Aorta (tissue), 5 donors: Measurements from ENCODE around the gene FAM133A. TPM values are rescaled to one million over a fixed set of nuclear protein-coding genes. Genes with fewer than 3 reads are reported as not detected.

ENCODE experiments used
- ATAC-seq: fragments of 200-7000 bp; cut with Tn5 transposase; one replicate; pipeline ENCODE4 v1.9.1; 2022; ENCODE audit warnings: moderate library complexity; ENCODE audit not compliant: low FRiP score
- DNase-seq, 2 donors: peaks; one replicate each; pipeline ENCODE4 v3.0.0-alpha.2; 2020
- H3K27ac ChIP-seq, 2 donors: one replicate each; pipeline ENCODE4 v1.5.1; 2013; ENCODE audit warnings: low read length in 2 of 2, mild to moderate bottlenecking in 2 of 2, moderate library complexity in 2 of 2, control low read depth in 1 of 2, inconsistent platforms in 1 of 2, low read depth in 1 of 2
- H3K27me3 ChIP-seq, 2 donors: one replicate each; pipeline ENCODE4 v1.6.1; 2013; ENCODE audit warnings: control low read depth in 1 of 2, low read length in 1 of 2, mild to moderate bottlenecking in 1 of 2, moderate library complexity in 1 of 2; ENCODE audit not compliant: insufficient read depth in 2 of 2, control insufficient read depth in 1 of 2
- H3K36me3 ChIP-seq, 2 donors: one replicate each; pipeline ENCODE4 v1.6.1; 2013; ENCODE audit warnings: control low read depth in 1 of 2, low read length in 1 of 2, mild to moderate bottlenecking in 1 of 2; ENCODE audit not compliant: insufficient read depth in 2 of 2, control insufficient read depth in 1 of 2
- H3K4me1 ChIP-seq, 2 donors: one replicate each; pipeline ENCODE4 v1.6.1; 2013; ENCODE audit warnings: low read length in 2 of 2, control low read depth in 1 of 2, mild to moderate bottlenecking in 1 of 2, moderate library complexity in 1 of 2; ENCODE audit not compliant: insufficient read depth in 2 of 2, control insufficient read depth in 1 of 2
- H3K4me3 ChIP-seq, 2 donors: one replicate each; pipeline ENCODE4 v1.5.1; 2013; ENCODE audit warnings: low read length in 2 of 2, control low read depth in 1 of 2, mild to moderate bottlenecking in 1 of 2
- H3K9me3 ChIP-seq: one replicate; pipeline ENCODE4 v1.6.1; 2013; ENCODE audit warnings: mild to moderate bottlenecking, low read length; ENCODE audit not compliant: control insufficient read depth
- WGBS, 2 donors: extraction: QIAGEN DNeasy Blood & Tissue Kit; methylation state at CpG; one replicate each; pipeline ENCODE4 v1.1.7; 2013; 5-methylcytosine and 5-hydroxymethylcytosine counted together
- intact Hi-C, 2 donors: fragments of 100-400 bp; cut with DNase I; formaldehyde crosslinking; loops; one replicate each; pipeline versions ENCODE4 v1.14.2 to v1.15.0; 2022
- long read RNA-seq, 2 donors: library from polyadenylated mRNA; unstranded; transcript quantifications; one replicate each; pipeline ENCODE4 v2.0.0, GENCODE V29; 2020 to 2021
- polyA plus RNA-seq, 2 donors: library from polyadenylated mRNA; stranded (reverse); fragments of 200-250 nt; gene quantifications; one replicate each; pipeline ENCODE4 v1.2.3, GENCODE V29; 2013
- total RNA-seq, 2 donors: library from RNA; stranded (reverse); fragmentation: NEBNext Ultra II Directional; extraction: Animal tissue kit (Norgen Biotek cat#: 25700); gene quantifications; one replicate each; pipeline ENCODE4 v1.2.1, GENCODE V29; 2021
- donor health status: healthy with polysubstance abuse.
- donor health status: Bipolar disorder and iron deficiency.
- donor health status: DM: no; HTN: no; CAD: no.
- donor health status: DM: no; HTN: no; CAD: no.
- donor health status: DM: yes; HTN: yes; CAD: no.

Gene FAM133A
- total RNA-seq = under 1 TPM; 0.63 to 0.65 TPM
- 1 to 10 TPM in 1 of 2 donors, under 1 TPM in 1; 0.95 to 1.3 TPM for polyA plus RNA-seq
- long read RNA-seq, donor 1 = 0 reads
- long read RNA-seq, donor 2, partial matches to known transcripts = 0 of 1 reads
- long read RNA-seq, donor 2, other reads (novel, unspliced or antisense) = 1 of 1 reads

- Histone ChIP-seq H3K4me3 (peak within 1 kb of the TSS; percentile 58 to 76), H3K9me3 (no peaks in the 10 kb centered on the region), H3K36me3 (no peaks in the 10 kb centered on the region), H3K27ac (peak within 1 kb of the TSS; percentile 3 to 41), H3K27me3 (no peaks in the 10 kb centered on the region), H3K4me1 (no peaks in the 10 kb centered on the region)
- intact Hi-C loops = no loop called here
- ATAC-seq (peak; percentile 60), DNase-seq (no peak)
- WGBS, 2 donors = 0 to 5% methylated on average over 11 of the region's 11 CpGs
These were observed at the start of gene FAM133A for GRCh38 chrX:93673869-93674271. Gene FAM133A (plus strand): TSS chrX:93674206. CDS start chrX:93709420, 35,214 bp downstream.

DNA sequence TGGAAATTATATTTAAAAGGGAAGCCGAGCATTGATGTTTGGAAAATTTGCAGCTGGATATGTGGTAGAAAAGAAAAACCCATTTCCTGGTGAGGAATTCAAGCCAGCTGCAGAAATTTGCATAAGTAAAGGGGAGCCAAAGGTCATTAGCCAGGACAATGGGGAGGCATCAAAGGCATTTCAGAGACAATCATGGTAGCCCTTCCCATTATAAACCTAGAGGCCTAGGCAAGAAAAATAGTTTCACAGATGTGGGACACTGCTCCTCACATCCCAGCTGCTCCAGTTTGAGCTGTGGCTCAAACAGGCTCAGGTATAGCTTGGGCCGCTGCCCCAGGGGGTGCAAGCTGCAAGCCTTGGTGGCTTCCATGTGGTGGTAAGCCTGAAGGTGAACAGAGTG lies 36.4 kb upstream of the FAM133A start:
- ATAC-seq (no peak), DNase-seq (no peak)
- H3K4me1 ChIP-seq = no peaks in the 10 kb centered on the region
- intact Hi-C loops = no loop called here
- no peaks in the 10 kb centered on the region for H3K36me3 ChIP-seq
- 77 to 92% methylated on average over 2 of the region's 2 CpGs for WGBS, 2 donors
- H3K9me3 ChIP-seq = no peaks in the 10 kb centered on the region
- H3K27me3 ChIP-seq = no peaks in the 10 kb centered on the region
- H3K27ac ChIP-seq = no peak overlapping the region
- H3K4me3 ChIP-seq = no peak overlapping the region

DNA sequence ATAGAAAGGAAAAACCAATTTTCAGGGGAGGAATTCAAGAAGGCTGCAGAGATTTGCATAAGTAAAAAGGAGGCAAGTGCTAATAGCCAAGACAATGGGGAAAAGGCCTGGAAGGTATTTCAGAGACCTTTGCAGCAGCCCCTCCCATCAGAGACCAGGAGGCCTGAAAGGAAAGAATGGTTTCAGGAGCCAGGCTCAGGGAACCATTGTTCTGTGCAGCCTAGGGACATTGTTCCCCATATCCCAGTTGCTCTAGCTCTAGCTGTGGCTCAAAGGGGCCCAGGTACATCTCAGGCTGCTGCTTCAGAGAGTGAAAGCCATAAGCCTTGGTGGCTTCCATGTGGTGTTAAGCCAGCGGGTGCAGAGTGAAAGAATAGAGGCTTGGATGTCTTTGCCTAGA lies 24.6 kb upstream of the FAM133A start:
- intact Hi-C loops = no loop called here
- H3K36me3 ChIP-seq = no peaks in the 10 kb centered on the region
- no peaks in the 10 kb centered on the region for H3K27me3 ChIP-seq
- no peak for ATAC-seq
- WGBS, 2 donors = 58 to 77% methylated on average over 1 of the region's 1 CpG
- no peak overlapping the region for H3K4me3 ChIP-seq
- no peaks in the 10 kb centered on the region for H3K9me3 ChIP-seq
- DNase-seq = no peak
- H3K27ac ChIP-seq = no peak overlapping the region
- H3K4me1 ChIP-seq = no peaks in the 10 kb centered on the region

DNA sequence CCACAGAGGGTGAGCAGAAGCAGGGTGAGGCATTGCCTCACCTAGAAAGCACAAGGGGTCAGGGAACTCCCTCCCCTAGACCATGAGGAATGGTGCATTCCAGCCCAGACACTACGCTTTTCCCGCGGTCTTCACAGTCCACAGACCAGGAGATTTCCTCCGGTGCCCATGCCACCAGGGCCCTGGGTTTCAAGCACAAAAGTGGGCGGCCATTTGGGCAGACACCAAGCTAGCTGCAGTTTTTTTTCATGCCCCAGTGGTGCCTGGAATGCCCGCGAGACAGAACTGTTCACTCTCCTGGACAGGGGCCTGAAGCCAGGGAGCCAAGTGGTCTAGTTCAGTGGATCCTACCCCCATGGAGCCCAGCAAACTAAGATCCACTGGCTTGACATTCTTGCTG lies 13.4 kb upstream of the FAM133A start:
- WGBS, 2 donors = 88% methylated on average over 7 of the region's 7 CpGs
- intact Hi-C loops = no loop called here
- DNase-seq (peak in 1 of 2 donors; percentile 44), ATAC-seq (no peak)
- no peak overlapping the region for H3K27ac ChIP-seq
- H3K4me3 ChIP-seq = no peak overlapping the region
- H3K36me3 ChIP-seq = no peaks in the 10 kb centered on the region
- no peaks in the 10 kb centered on the region for H3K4me1 ChIP-seq
- no peaks in the 10 kb centered on the region for H3K27me3 ChIP-seq
- H3K9me3 ChIP-seq = no peaks in the 10 kb centered on the region

GRCh38 chrX:93673056-93673868 lies 744 bp upstream of the FAM133A start, which contains the start of gene NAP1L3:
Gene NAP1L3 (minus strand): TSS chrX:93673578. CDS start chrX:93673304, 274 bp downstream.
- Histone ChIP-seq H3K9me3 (no peaks in the 10 kb centered on the region), H3K4me1 (no peaks in the 10 kb centered on the region), H3K27ac (peak within 1 kb of the TSS; percentile 3 to 44), H3K4me3 (peak within 1 kb of the TSS; percentile 58 to 76), H3K27me3 (no peaks in the 10 kb centered on the region), H3K36me3 (no peaks in the 10 kb centered on the region)
- 0 to 3% methylated on average over 51 of the region's 51 CpGs for WGBS, 2 donors
- intact Hi-C loops = no loop called here
- DNase-seq = peak; percentile 74 to 88
- peak; percentile 91 for ATAC-seq

DNA sequence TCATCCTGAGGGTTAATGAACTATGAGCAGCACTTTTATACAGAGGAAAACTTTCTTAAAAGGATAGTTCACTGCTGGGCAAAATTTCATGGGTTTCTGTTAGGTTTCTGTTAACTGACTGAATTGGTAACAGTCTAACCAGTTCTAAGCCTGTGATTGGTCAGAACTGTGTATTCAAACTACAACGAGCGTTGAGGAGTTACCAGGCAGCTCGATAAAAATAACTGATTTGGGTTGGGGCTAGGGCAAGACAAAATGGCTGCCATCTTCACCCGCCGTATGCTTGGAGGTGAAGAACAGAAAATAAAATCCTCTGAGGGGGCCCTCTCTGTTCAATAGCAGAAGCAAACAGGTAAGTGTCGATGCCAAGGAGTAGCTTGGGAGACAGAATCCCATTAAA lies 22.0 kb downstream of the FAM133A start:
- WGBS, 2 donors = 84 to 95% methylated on average over 6 of the region's 6 CpGs
- Histone ChIP-seq H3K27ac (no peak overlapping the region), H3K4me1 (no peaks in the 10 kb centered on the region), H3K36me3 (no peaks in the 10 kb centered on the region), H3K27me3 (no peaks in the 10 kb centered on the region), H3K9me3 (no peaks in the 10 kb centered on the region), H3K4me3 (no peak overlapping the region)
- DNase-seq (no peak), ATAC-seq (no peak)
- intact Hi-C loops = no loop called here

- Histone ChIP-seq H3K4me1 (no peaks in the 10 kb centered on the region), H3K27me3 (no peaks in the 10 kb centered on the region), H3K27ac (no peak overlapping the region), H3K9me3 (no peaks in the 10 kb centered on the region), H3K4me3 (no peak overlapping the region), H3K36me3 (no peaks in the 10 kb centered on the region)
- ATAC-seq = no peak
- no peak for DNase-seq
- WGBS, 2 donors = 71 to 77% methylated on average over 2 of the region's 2 CpGs
- intact Hi-C loops = no loop called here
These were observed 29.7 kb downstream of the FAM133A start for GRCh38 chrX:93703701-93704100.

GRCh38 chrX:93711076-93711475 lies 37.1 kb downstream of the FAM133A start:
- intact Hi-C loops = no loop called here
- Histone ChIP-seq H3K9me3 (no peaks in the 10 kb centered on the region), H3K27ac (no peak overlapping the region), H3K27me3 (no peaks in the 10 kb centered on the region), H3K36me3 (no peaks in the 10 kb centered on the region), H3K4me1 (no peaks in the 10 kb centered on the region), H3K4me3 (no peak overlapping the region)
- ATAC-seq = no peak
- 69 to 75% methylated on average over 4 of the region's 4 CpGs for WGBS, 2 donors
- no peak for DNase-seq

DNA sequence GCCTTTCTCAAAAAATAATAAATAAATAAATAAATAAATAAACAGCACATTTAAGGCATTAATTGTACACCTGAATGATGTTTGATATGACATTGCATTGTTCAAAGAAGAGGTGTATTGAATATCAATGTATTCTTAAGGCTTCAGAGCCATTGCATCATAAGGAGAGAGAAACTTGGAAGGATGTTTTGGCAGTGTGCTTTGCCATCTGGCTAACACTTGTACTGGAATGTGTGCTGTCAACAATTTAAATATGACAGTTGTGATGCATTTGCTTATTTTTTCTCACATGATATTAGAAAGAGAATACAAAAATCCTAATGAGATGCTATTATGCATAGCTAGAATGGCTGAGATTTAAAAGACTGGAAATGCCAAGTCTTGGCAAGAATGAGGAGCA lies 67.8 kb downstream of the FAM133A start:
- no peaks in the 10 kb centered on the region for H3K27me3 ChIP-seq
- ATAC-seq (no peak), DNase-seq (no peak)
- no peaks in the 10 kb centered on the region for H3K36me3 ChIP-seq
- H3K4me3 ChIP-seq = no peak overlapping the region
- H3K27ac ChIP-seq = no peak overlapping the region
- intact Hi-C loops = no loop called here
- no peaks in the 10 kb centered on the region for H3K4me1 ChIP-seq
- H3K9me3 ChIP-seq = no peaks in the 10 kb centered on the region
